Measurements from ENCODE around the gene MS4A6E.

The MS4A6E gene

DNA sequence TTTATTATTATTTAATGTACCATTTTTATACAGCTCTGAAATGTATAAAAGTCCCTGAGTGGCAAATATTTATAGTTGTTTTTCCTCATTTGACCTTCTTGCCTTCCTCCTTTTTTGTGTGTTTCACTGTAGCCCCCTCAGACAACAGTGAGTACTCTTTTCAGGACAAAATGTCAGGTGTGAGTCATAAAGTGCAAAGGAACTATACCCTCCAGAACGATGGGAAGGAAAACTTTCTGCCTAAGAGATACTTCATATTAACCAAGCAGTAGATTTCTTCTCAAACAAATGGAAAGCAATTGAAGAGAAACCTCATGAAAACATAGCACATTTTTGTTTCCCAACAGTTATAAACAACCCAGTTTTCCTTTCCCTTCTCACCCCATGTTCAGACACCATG is 35.2 kb downstream of the MS4A6E start:
- no peaks in the 10 kb centered on the region for H3K4me1 ChIP-seq (ENCODE audit: control insufficient read depth, insufficient read depth, low read length)
- ChIA-PET POLR2A (no interaction called here), CTCF (interaction anchor here (0.6 to 2.1 kb wide), 10 partner anchors 9 to 311 kb away, joined by 3 to 14 read pairs (median 3); no protein-coding TSS in a partner anchor)
- H3K4me3 ChIP-seq (ENCODE audit: low read depth, low read length): no peak overlapping the region
- H3K27ac ChIP-seq (ENCODE audit: extremely low read depth, low read depth, low read length): no peak overlapping the region
- TF ChIP-seq, protein P1, sequence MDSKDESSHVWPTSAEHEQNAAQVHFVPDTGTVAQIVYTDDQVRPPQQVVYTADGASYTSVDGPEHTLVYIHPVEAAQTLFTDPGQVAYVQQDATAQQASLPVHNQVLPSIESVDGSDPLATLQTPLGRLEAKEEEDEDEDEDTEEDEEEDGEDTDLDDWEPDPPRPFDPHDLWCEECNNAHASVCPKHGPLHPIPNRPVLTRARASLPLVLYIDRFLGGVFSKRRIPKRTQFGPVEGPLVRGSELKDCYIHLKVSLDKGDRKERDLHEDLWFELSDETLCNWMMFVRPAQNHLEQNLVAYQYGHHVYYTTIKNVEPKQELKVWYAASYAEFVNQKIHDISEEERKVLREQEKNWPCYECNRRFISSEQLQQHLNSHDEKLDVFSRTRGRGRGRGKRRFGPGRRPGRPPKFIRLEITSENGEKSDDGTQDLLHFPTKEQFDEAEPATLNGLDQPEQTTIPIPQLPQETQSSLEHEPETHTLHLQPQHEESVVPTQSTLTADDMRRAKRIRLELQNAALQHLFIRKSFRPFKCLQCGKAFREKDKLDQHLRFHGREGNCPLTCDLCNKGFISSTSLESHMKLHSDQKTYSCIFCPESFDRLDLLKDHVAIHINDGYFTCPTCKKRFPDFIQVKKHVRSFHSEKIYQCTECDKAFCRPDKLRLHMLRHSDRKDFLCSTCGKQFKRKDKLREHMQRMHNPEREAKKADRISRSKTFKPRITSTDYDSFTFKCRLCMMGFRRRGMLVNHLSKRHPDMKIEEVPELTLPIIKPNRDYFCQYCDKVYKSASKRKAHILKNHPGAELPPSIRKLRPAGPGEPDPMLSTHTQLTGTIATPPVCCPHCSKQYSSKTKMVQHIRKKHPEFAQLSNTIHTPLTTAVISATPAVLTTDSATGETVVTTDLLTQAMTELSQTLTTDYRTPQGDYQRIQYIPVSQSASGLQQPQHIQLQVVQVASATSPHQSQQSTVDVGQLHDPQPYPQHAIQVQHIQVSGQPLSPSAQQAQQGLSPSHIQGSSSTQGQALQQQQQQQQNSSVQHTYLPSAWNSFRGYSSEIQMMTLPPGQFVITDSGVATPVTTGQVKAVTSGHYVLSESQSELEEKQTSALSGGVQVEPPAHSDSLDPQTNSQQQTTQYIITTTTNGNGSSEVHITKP (tag by site-specific recombination; IDR thresholded peaks at IDR 0.05): no peak
- TF ChIP-seq, protein P2, sequence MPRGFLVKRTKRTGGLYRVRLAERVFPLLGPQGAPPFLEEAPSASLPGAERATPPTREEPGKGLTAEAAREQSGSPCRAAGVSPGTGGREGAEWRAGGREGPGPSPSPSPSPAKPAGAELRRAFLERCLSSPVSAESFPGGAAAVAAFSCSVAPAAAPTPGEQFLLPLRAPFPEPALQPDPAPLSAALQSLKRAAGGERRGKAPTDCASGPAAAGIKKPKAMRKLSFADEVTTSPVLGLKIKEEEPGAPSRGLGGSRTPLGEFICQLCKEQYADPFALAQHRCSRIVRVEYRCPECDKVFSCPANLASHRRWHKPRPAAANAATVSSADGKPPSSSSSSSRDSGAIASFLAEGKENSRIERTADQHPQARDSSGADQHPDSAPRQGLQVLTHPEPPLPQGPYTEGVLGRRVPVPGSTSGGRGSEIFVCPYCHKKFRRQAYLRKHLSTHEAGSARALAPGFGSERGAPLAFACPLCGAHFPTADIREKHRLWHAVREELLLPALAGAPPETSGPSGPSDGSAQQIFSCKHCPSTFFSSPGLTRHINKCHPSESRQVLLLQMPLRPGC (tag by site-specific recombination; IDR thresholded peaks at IDR 0.05): no peak
- TF ChIP-seq, protein P3, sequence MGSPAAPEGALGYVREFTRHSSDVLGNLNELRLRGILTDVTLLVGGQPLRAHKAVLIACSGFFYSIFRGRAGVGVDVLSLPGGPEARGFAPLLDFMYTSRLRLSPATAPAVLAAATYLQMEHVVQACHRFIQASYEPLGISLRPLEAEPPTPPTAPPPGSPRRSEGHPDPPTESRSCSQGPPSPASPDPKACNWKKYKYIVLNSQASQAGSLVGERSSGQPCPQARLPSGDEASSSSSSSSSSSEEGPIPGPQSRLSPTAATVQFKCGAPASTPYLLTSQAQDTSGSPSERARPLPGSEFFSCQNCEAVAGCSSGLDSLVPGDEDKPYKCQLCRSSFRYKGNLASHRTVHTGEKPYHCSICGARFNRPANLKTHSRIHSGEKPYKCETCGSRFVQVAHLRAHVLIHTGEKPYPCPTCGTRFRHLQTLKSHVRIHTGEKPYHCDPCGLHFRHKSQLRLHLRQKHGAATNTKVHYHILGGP (tag by site-specific recombination; IDR thresholded peaks at IDR 0.05): no peak
- TF ChIP-seq, protein P4, sequence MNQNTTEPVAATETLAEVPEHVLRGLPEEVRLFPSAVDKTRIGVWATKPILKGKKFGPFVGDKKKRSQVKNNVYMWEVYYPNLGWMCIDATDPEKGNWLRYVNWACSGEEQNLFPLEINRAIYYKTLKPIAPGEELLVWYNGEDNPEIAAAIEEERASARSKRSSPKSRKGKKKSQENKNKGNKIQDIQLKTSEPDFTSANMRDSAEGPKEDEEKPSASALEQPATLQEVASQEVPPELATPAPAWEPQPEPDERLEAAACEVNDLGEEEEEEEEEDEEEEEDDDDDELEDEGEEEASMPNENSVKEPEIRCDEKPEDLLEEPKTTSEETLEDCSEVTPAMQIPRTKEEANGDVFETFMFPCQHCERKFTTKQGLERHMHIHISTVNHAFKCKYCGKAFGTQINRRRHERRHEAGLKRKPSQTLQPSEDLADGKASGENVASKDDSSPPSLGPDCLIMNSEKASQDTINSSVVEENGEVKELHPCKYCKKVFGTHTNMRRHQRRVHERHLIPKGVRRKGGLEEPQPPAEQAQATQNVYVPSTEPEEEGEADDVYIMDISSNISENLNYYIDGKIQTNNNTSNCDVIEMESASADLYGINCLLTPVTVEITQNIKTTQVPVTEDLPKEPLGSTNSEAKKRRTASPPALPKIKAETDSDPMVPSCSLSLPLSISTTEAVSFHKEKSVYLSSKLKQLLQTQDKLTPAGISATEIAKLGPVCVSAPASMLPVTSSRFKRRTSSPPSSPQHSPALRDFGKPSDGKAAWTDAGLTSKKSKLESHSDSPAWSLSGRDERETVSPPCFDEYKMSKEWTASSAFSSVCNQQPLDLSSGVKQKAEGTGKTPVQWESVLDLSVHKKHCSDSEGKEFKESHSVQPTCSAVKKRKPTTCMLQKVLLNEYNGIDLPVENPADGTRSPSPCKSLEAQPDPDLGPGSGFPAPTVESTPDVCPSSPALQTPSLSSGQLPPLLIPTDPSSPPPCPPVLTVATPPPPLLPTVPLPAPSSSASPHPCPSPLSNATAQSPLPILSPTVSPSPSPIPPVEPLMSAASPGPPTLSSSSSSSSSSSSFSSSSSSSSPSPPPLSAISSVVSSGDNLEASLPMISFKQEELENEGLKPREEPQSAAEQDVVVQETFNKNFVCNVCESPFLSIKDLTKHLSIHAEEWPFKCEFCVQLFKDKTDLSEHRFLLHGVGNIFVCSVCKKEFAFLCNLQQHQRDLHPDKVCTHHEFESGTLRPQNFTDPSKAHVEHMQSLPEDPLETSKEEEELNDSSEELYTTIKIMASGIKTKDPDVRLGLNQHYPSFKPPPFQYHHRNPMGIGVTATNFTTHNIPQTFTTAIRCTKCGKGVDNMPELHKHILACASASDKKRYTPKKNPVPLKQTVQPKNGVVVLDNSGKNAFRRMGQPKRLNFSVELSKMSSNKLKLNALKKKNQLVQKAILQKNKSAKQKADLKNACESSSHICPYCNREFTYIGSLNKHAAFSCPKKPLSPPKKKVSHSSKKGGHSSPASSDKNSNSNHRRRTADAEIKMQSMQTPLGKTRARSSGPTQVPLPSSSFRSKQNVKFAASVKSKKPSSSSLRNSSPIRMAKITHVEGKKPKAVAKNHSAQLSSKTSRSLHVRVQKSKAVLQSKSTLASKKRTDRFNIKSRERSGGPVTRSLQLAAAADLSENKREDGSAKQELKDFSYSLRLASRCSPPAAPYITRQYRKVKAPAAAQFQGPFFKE (tag by site-specific recombination; IDR thresholded peaks at IDR 0.05; ENCODE audit: borderline replicate concordance): no peak
- TF ChIP-seq SP7 (tag by site-specific recombination; IDR thresholded peaks at IDR 0.05) (no peak), ZNF555 (tag by site-specific recombination; conservative IDR thresholded peaks at IDR 0.05) (no peak), ZNF560 (tag by site-specific recombination; IDR thresholded peaks at IDR 0.05; ENCODE audit: borderline replicate concordance) (no peak), ZNF473 (tag by site-specific recombination; IDR thresholded peaks at IDR 0.05) (no peak), ZNF585B (tag by site-specific recombination; IDR thresholded peaks at IDR 0.05) (no peak), ZNF600 (tag by site-specific recombination; IDR thresholded peaks at IDR 0.05) (no peak), OVOL3 (tag by site-specific recombination; IDR thresholded peaks at IDR 0.05) (no peak), ZNF16 (tag by site-specific recombination; IDR thresholded peaks at IDR 0.05; ENCODE audit: low read depth) (no peak), ZNF23 (tag by site-specific recombination; IDR thresholded peaks at IDR 0.05; ENCODE audit: borderline replicate concordance) (no peak), ZFP41 (tag by site-specific recombination; IDR thresholded peaks at IDR 0.05; ENCODE audit: borderline replicate concordance) (no peak), IKZF3 (tag by site-specific recombination; IDR thresholded peaks at IDR 0.05) (no peak), ZNF707 (tag by site-specific recombination; IDR thresholded peaks at IDR 0.05) (no peak), ZBTB48 (tag by site-specific recombination; IDR thresholded peaks at IDR 0.05) (no peak)
- TF ChIP-seq, protein P5, sequence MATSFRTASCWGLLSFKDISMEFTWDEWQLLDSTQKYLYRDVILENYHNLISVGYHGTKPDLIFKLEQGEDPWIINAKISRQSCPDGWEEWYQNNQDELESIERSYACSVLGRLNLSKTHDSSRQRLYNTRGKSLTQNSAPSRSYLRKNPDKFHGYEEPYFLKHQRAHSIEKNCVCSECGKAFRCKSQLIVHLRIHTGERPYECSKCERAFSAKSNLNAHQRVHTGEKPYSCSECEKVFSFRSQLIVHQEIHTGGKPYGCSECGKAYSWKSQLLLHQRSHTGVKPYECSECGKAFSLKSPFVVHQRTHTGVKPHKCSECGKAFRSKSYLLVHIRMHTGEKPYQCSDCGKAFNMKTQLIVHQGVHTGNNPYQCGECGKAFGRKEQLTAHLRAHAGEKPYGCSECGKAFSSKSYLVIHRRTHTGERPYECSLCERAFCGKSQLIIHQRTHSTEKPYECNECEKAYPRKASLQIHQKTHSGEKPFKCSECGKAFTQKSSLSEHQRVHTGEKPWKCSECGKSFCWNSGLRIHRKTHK (tag by site-specific recombination; IDR thresholded peaks at IDR 0.05): no peak
- TF ChIP-seq, protein P6, sequence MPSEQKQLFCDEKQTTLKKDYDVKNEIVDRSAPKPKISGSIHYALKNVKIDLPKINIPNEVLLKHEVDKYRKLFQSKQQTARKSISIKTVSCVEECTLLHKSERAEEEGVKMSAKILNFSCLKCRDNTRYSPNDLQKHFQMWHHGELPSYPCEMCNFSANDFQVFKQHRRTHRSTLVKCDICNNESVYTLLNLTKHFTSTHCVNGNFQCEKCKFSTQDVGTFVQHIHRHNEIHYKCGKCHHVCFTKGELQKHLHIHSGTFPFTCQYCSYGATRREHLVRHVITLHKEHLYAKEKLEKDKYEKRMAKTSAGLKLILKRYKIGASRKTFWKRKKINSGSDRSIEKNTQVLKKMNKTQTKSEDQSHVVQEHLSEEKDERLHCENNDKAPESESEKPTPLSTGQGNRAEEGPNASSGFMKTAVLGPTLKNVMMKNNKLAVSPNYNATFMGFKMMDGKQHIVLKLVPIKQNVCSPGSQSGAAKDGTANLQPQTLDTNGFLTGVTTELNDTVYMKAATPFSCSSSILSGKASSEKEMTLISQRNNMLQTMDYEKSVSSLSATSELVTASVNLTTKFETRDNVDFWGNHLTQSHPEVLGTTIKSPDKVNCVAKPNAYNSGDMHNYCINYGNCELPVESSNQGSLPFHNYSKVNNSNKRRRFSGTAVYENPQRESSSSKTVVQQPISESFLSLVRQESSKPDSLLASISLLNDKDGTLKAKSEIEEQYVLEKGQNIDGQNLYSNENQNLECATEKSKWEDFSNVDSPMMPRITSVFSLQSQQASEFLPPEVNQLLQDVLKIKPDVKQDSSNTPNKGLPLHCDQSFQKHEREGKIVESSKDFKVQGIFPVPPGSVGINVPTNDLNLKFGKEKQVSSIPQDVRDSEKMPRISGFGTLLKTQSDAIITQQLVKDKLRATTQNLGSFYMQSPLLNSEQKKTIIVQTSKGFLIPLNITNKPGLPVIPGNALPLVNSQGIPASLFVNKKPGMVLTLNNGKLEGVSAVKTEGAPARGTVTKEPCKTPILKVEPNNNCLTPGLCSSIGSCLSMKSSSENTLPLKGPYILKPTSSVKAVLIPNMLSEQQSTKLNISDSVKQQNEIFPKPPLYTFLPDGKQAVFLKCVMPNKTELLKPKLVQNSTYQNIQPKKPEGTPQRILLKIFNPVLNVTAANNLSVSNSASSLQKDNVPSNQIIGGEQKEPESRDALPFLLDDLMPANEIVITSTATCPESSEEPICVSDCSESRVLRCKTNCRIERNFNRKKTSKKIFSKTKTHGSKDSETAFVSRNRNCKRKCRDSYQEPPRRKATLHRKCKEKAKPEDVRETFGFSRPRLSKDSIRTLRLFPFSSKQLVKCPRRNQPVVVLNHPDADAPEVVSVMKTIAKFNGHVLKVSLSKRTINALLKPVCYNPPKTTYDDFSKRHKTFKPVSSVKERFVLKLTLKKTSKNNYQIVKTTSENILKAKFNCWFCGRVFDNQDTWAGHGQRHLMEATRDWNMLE (tag by site-specific recombination; conservative IDR thresholded peaks at IDR 0.05; ENCODE audit: low read depth): no peak
- H3K9me3 ChIP-seq (ENCODE audit: control insufficient read depth, insufficient read depth, low read depth, low read length): no peaks in the 10 kb centered on the region
- H3K36me3 ChIP-seq (ENCODE audit: control insufficient read depth in 2 of 2, insufficient read depth in 1 of 2, low read length in 2 of 2): no peaks in the 10 kb centered on the region

Data from HEK293 (cell line).